ENCODE results near the gene LRRC30. TPM values are rescaled to one million over a fixed set of nuclear protein-coding genes. Genes with fewer than 3 reads are reported as not detected.

Gene LRRC30
- total and polyA plus RNA-seq, 2 of the 13 experiments (the other 11 are each of a cell fraction or from before 2014, with no cell fraction given) = not detected

- H3K27me3 ChIP-seq (ENCODE audit: control insufficient read depth in 1 of 2, insufficient read depth in 2 of 2, low read length in 2 of 2) = no peaks in the 10 kb centered on the region; a peak in 1 of 5 replicates
- no peaks in the 10 kb centered on the region for H3K36me3 ChIP-seq (replicated peaks in 1 of 2; ENCODE audit: control insufficient read depth in 1 of 2, insufficient read depth in 2 of 2, low read length in 2 of 2)
- H3K9me3 ChIP-seq (ENCODE audit: low read length) = no peaks in the 10 kb centered on the region
- H3K4me2 ChIP-seq (ENCODE audit: low read depth, low read length) = no peak overlapping the region
- H4K20me1 ChIP-seq (ENCODE audit: insufficient read depth, low read length) = no peaks in the 10 kb centered on the region
- intact Hi-C loops (cut with micrococcal nuclease; ENCODE audit: unreplicated experiment) = no loop called here
- no peaks in the 10 kb centered on the region for H3K79me2 ChIP-seq (ENCODE audit: insufficient read depth, low read length)
- H3K4me1 ChIP-seq (ENCODE audit: insufficient read depth, low read length) = no peaks in the 10 kb centered on the region
- FAIRE-seq (no peak), ATAC-seq (no peak), DNase-seq (ENCODE audit: low spot score) (no peak)
- CTCF ChIA-PET (ENCODE audit: low intra/inter-chr PET ratio, low total read pairs) = no interaction called here
- POLR2A ChIA-PET = no interaction called here
- WGBS (ENCODE audit: low lambda C conversion rate) = 14% methylated on average over 3 of the region's 3 CpGs
- H2AFZ ChIP-seq (ENCODE audit: low read length) = no peak overlapping the region
- no TSS peak for BruUV-seq (replicated peaks)
- H3K27ac ChIP-seq (ENCODE audit: extremely low read length, insufficient read depth, low read length) = no peak overlapping the region
- no peak overlapping the region for H3K9ac ChIP-seq (ENCODE audit: insufficient read depth, low read depth, low read length)
- in situ Hi-C loops (cut with HindIII; ENCODE audit: extremely low pct_ligation_motif_present, low pct_unique_long_range_greater_than_20kb) = no loop called here
- no peak overlapping the region for H3K4me3 ChIP-seq (replicated peaks in 1 of 3; ENCODE audit: insufficient read depth in 1 of 3, low read depth in 2 of 3, low read length in 3 of 3)
- no peak for TF ChIP-seq ZNF337 (CRISPR knock-in tag; IDR thresholded peaks at IDR 0.05; ENCODE audit: borderline replicate concordance, low read depth)
- TF ChIP-seq, protein P1, sequence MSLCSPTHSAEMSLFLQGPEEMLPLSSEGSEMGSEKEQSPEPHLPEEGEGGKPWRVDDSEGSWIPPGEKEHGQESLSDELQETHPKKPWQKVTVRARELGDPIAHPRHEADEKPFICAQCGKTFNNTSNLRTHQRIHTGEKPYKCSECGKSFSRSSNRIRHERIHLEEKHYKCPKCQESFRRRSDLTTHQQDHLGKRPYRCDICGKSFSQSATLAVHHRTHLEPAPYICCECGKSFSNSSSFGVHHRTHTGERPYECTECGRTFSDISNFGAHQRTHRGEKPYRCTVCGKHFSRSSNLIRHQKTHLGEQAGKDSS (CRISPR knock-in tag; IDR thresholded peaks at IDR 0.05; ENCODE audit: borderline replicate concordance, low read depth) = no peak
- TF ChIP-seq ONECUT2 (CRISPR knock-in tag; IDR thresholded peaks at IDR 0.05) = no peak
- TF ChIP-seq ZNF33B (CRISPR knock-in tag; IDR thresholded peaks at IDR 0.05) = no peak
- no peak for TF ChIP-seq KLF16 (CRISPR knock-in tag; IDR thresholded peaks at IDR 0.05)
- no peak for TF ChIP-seq ZBTB44 (CRISPR knock-in tag; IDR thresholded peaks at IDR 0.05)
- no peak for TF ChIP-seq RBAK (CRISPR knock-in tag; IDR thresholded peaks at IDR 0.05)
- TF ChIP-seq, protein P2, sequence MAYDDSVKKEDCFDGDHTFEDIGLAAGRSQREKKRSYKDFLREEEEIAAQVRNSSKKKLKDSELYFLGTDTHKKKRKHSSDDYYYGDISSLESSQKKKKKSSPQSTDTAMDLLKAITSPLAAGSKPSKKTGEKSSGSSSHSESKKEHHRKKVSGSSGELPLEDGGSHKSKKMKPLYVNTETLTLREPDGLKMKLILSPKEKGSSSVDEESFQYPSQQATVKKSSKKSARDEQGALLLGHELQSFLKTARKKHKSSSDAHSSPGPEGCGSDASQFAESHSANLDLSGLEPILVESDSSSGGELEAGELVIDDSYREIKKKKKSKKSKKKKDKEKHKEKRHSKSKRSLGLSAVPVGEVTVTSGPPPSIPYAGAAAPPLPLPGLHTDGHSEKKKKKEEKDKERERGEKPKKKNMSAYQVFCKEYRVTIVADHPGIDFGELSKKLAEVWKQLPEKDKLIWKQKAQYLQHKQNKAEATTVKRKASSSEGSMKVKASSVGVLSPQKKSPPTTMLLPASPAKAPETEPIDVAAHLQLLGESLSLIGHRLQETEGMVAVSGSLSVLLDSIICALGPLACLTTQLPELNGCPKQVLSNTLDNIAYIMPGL (CRISPR knock-in tag; IDR thresholded peaks at IDR 0.05; ENCODE audit: borderline replicate concordance in 1 of 2, low read depth in 1 of 2) = no peak
- no peak for TF ChIP-seq ZNF317 (CRISPR knock-in tag; IDR thresholded peaks at IDR 0.05)
- TF ChIP-seq, protein P3, sequence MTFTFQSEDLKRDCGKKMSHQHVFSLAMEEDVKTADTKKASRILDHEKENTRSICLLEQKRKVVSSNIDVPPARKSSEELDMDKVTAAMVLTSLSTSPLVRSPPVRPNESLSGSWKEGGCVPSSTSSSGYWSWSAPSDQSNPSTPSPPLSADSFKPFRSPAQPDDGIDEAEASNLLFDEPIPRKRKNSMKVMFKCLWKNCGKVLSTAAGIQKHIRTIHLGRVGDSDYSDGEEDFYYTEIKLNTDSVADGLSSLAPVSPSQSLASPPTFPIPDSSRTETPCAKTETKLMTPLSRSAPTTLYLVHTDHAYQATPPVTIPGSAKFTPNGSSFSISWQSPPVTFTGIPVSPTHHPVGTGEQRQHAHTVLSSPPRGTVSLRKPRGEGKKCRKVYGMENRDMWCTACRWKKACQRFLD (CRISPR knock-in tag; IDR thresholded peaks at IDR 0.05; ENCODE audit: borderline replicate concordance) = no peak
- no peak for TF ChIP-seq MEF2D (CRISPR knock-in tag; IDR thresholded peaks at IDR 0.05)
- TF ChIP-seq, protein P4, sequence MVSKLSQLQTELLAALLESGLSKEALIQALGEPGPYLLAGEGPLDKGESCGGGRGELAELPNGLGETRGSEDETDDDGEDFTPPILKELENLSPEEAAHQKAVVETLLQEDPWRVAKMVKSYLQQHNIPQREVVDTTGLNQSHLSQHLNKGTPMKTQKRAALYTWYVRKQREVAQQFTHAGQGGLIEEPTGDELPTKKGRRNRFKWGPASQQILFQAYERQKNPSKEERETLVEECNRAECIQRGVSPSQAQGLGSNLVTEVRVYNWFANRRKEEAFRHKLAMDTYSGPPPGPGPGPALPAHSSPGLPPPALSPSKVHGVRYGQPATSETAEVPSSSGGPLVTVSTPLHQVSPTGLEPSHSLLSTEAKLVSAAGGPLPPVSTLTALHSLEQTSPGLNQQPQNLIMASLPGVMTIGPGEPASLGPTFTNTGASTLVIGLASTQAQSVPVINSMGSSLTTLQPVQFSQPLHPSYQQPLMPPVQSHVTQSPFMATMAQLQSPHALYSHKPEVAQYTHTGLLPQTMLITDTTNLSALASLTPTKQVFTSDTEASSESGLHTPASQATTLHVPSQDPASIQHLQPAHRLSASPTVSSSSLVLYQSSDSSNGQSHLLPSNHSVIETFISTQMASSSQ (IDR thresholded peaks at IDR 0.05; ENCODE audit: low read depth) = no peak
- TF ChIP-seq, protein P4 (CRISPR knock-in tag; IDR thresholded peaks at IDR 0.05; ENCODE audit: borderline replicate concordance) = no peak
- TF ChIP-seq CREBL2 (CRISPR knock-in tag; IDR thresholded peaks at IDR 0.05; ENCODE audit: borderline replicate concordance) = no peak
- TF ChIP-seq ZNF160 (CRISPR knock-in tag; IDR thresholded peaks at IDR 0.05) = no peak
Measured at GRCh38 chr18:7196421-7196820, 34.5 kb upstream of the LRRC30 start.
